Motor neuron (in vitro differentiated cells): ENCODE data around the gene CCDC69. TPM values are rescaled to one million over a fixed set of nuclear protein-coding genes. Genes with fewer than 3 reads are reported as not detected.
A peak's percentile ranks its signal among the peaks of the same experiment; 100 is the strongest.

Experiments used
- ATAC-seq, 8 experiments: fragments of 200-7000 bp; cut with Tn5 transposase; replicated peaks in 6 of 8; 2 replicates each; pipeline ENCODE4 v1.8.0; 2021; ENCODE audit warnings: mild to moderate bottlenecking in 8 of 8, moderate library complexity in 8 of 8
- H3K27ac ChIP-seq, 2 donors: fragments of 250-450 bp; sonication (Bioruptor Pico); 2 replicates each; pipeline ENCODE4 v1.9.0; 2021; ENCODE audit warnings: antibody characterized with exemption in 2 of 2, mild to moderate bottlenecking in 2 of 2, moderate library complexity in 1 of 2
- H3K4me1 ChIP-seq, 2 donors: fragments of 250-450 bp; sonication (Bioruptor Pico); replicated peaks in 1 of 2; 2 replicates each; pipeline ENCODE4 v1.6.1; 2021; ENCODE audit warnings: antibody characterized with exemption in 2 of 2, mild to moderate bottlenecking in 2 of 2, moderate library complexity in 1 of 2
- H3K4me3 ChIP-seq, 5 donors: fragments of 250-450 bp; sonication (Bioruptor Pico); 2 replicates each; pipeline ENCODE4 v1.9.0; 2021; ENCODE audit warnings: antibody characterized with exemption in 5 of 5, mild to moderate bottlenecking in 5 of 5, moderate library complexity in 4 of 5
- WGBS, 10 experiments: fragments of 450-650 bp; shearing (Covaris generic); methylation state at CpG; one replicate each; pipeline ENCODE4 v1.0.0; 2022; 5-methylcytosine and 5-hydroxymethylcytosine counted together
- in situ Hi-C, 9 experiments: fragments of 400-800 bp; cut with MboI; loops; one replicate each; pipeline ENCODE4 v1.15.0; 2021; ENCODE audit warnings: low sequenced_read_pairs in 9 of 9, low pct_unique_long_range_greater_than_20kb in 2 of 9; ENCODE audit not compliant: unreplicated experiment in 9 of 9
- total RNA-seq, 8 experiments: library from RNA; unstranded; fragments of 300-600 nt; gene quantifications; 2 replicates each; pipeline versions ENCODE4 v1.2.3 to v1.2.4, GENCODE V29; 2022

Gene CCDC69
- total RNA-seq, 8 experiments from 2014 or later, result 0.23 to 22.1 (median 1.1) TPM

GRCh38 chr5:151162776-151163175 lies 61.1 kb downstream of the CCDC69 start:
- ATAC-seq, result no peak
- in situ Hi-C loops, result loop anchor here in 1 of 9 experiments (25.0 kb wide), 1 partner anchor 700 kb away; no protein-coding TSS in a partner anchor
- Histone ChIP-seq H3K4me3 (no peak overlapping the region), H3K4me1 (peaks cover 5 to 6% of the 10 kb centered on the region in 2 donors), H3K27ac (no peak overlapping the region)
- WGBS, 10 experiments, result 17 to 100% (median 70%) methylated on average over 1 of the region's 1 CpG; no CpG with 5 or more reads in 4 of the 10 experiments

GRCh38 chr5:151159649-151160373 lies 64.1 kb downstream of the CCDC69 start:
- Histone ChIP-seq H3K4me1 (peaks cover 13 to 21% of the 10 kb centered on the region in 2 donors), H3K27ac (no peak overlapping the region), H3K4me3 (no peak overlapping the region)
- in situ Hi-C loops, result loop anchor here in 1 of 9 experiments (25.0 kb wide), 1 partner anchor 698 kb away; no protein-coding TSS in a partner anchor
- WGBS, 10 experiments, result 67 to 100% (median 84%) methylated on average over 1 to 9 of the region's 9 CpGs
- no peak for ATAC-seq

GRCh38 chr5:151158287-151158661 lies 65.6 kb downstream of the CCDC69 start:
- 0 to 58% (median 44%) methylated on average over 1 to 6 of the region's 6 CpGs; no CpG with 5 or more reads in 1 of the 10 experiments for WGBS, 10 experiments
- Histone ChIP-seq H3K4me3 (peak overlapping the region; percentile 69 to 93 (median 75)), H3K27ac (peak overlapping the region in 1 of 2 donors; percentile 83), H3K4me1 (peaks cover 13 to 21% of the 10 kb centered on the region in 2 donors)
- in situ Hi-C loops, result loop anchor here in 1 of 9 experiments (25.0 kb wide), 1 partner anchor 696 kb away; no protein-coding TSS in a partner anchor
- ATAC-seq, result no peak

- H3K27ac ChIP-seq, result peak within 1 kb of the TSS; percentile 73 to 83
- H3K4me1 ChIP-seq, result peaks cover 13 to 21% of the 10 kb centered on the region in 2 donors
- H3K4me3 ChIP-seq, result peak within 1 kb of the TSS; percentile 69 to 93 (median 75)
- 0 to 57% (median 6%) methylated on average over 1 to 7 of the region's 60 CpGs; no CpG with 5 or more reads in 3 of the 10 experiments for WGBS, 10 experiments
- in situ Hi-C loops, result loop anchor here in 1 of 9 experiments (25.0 kb wide), 1 partner anchor 695 kb away; no protein-coding TSS in a partner anchor
- ATAC-seq, result peak; percentile 92 to 99 (median 93)
Observed at GRCh38 chr5:151157426-151158286, 66.2 kb downstream of the CCDC69 start, which contains the start of gene ANXA6. TSS of gene ANXA6 (minus strand) at chr5:151157779. CDS start at chr5:151147901, 9,878 bp downstream.

- ATAC-seq, result peak; percentile 4 to 23 (median 12)
- in situ Hi-C loops, result loop anchor here in 1 of 9 experiments (25.0 kb wide), 1 partner anchor 694 kb away; no protein-coding TSS in a partner anchor
Observed at GRCh38 chr5:151156507-151157420, 67.1 kb downstream of the CCDC69 start.

GRCh38 chr5:151155775-151156506 lies 68.0 kb downstream of the CCDC69 start:
- Histone ChIP-seq H3K27ac (peak overlapping the region; percentile 17 to 83), H3K4me1 (peaks cover 25 to 34% of the 10 kb centered on the region in 2 donors), H3K4me3 (peak overlapping the region; percentile 69 to 93 (median 75))
- 8 to 33% (median 30%) methylated on average over 1 to 2 of the region's 9 CpGs; no CpG with 5 or more reads in 7 of the 10 experiments for WGBS, 10 experiments
- peak; percentile 5 to 66 (median 60) for ATAC-seq
- in situ Hi-C loops, result loop anchor here in 1 of 9 experiments (25.0 kb wide), 1 partner anchor 694 kb away; no protein-coding TSS in a partner anchor

More at GRCh38 chr5:151156507-151157420, 67.1 kb downstream of the CCDC69 start:
- Histone ChIP-seq H3K27ac (peak overlapping the region; percentile 73 to 83), H3K4me1 (peaks cover 17 to 26% of the 10 kb centered on the region in 2 donors), H3K4me3 (peak overlapping the region; percentile 69 to 93 (median 75))
- WGBS, 10 experiments, result 0 to 50% (median 7%) methylated on average over 1 to 9 of the region's 20 CpGs; no CpG with 5 or more reads in 2 of the 10 experiments

GRCh38 chr5:151154931-151155774 lies 68.7 kb downstream of the CCDC69 start:
- in situ Hi-C loops, result loop anchor here in 1 of 9 experiments (25.0 kb wide), 1 partner anchor 693 kb away; no protein-coding TSS in a partner anchor
- ATAC-seq, result no peak
- H3K4me3 ChIP-seq, result peak overlapping the region; percentile 69 to 93 (median 75)
- H3K27ac ChIP-seq, result peak overlapping the region; percentile 16 to 83
- 0 to 100% (median 27%) methylated on average over 1 to 6 of the region's 9 CpGs; no CpG with 5 or more reads in 2 of the 10 experiments for WGBS, 10 experiments
- H3K4me1 ChIP-seq, result peaks cover 33 to 42% of the 10 kb centered on the region in 2 donors

- no peak overlapping the region for H3K27ac ChIP-seq
- no peak overlapping the region for H3K4me3 ChIP-seq
- WGBS, 10 experiments, result 31 to 88% (median 80%) methylated on average over 1 to 3 of the region's 3 CpGs; no CpG with 5 or more reads in 3 of the 10 experiments
- no peak for ATAC-seq
- H3K4me1 ChIP-seq, result peaks cover 40 to 51% of the 10 kb centered on the region in 2 donors
- in situ Hi-C loops, result loop anchor here in 1 of 9 experiments (25.0 kb wide), 1 partner anchor 692 kb away; no protein-coding TSS in a partner anchor
Observed at GRCh38 chr5:151153766-151154272, 70.1 kb downstream of the CCDC69 start.

GRCh38 chr5:151153300-151153699 lies 70.6 kb downstream of the CCDC69 start:
- Histone ChIP-seq H3K27ac (no peak overlapping the region), H3K4me3 (no peak overlapping the region), H3K4me1 (peaks cover 38 to 48% of the 10 kb centered on the region in 2 donors)
- 51 to 93% (median 83%) methylated on average over 1 to 3 of the region's 3 CpGs; no CpG with 5 or more reads in 5 of the 10 experiments for WGBS, 10 experiments
- ATAC-seq, result no peak
- in situ Hi-C loops, result loop anchor here in 1 of 9 experiments (25.0 kb wide), 1 partner anchor 691 kb away; no protein-coding TSS in a partner anchor

GRCh38 chr5:151151793-151152192 lies 72.1 kb downstream of the CCDC69 start:
- no peak overlapping the region for H3K4me3 ChIP-seq
- 21 to 51% (median 35%) methylated on average over 3 to 5 of the region's 5 CpGs; no CpG with 5 or more reads in 4 of the 10 experiments for WGBS, 10 experiments
- H3K4me1 ChIP-seq, result peaks cover 35 to 45% of the 10 kb centered on the region in 2 donors
- in situ Hi-C loops, result loop anchor here in 1 of 9 experiments (25.0 kb wide), 1 partner anchor 689 kb away; no protein-coding TSS in a partner anchor
- ATAC-seq, result no peak
- H3K27ac ChIP-seq, result peak overlapping the region; percentile 44 to 78
